Muscle layer of colon (tissue), 2 donors: Measurements from ENCODE around the gene CCL28.
"Not testable (repeated sequence)": the region's sequence is repeated elsewhere in the genome, so short reads cannot be mapped to it uniquely, and the experiment has no call there.

Source experiments
- H3K27ac ChIP-seq: one replicate; pipeline ENCODE4 v1.7.0; 2013; ENCODE audit warnings: low read depth, mild to moderate bottlenecking, low read length, moderate library complexity
- H3K27me3 ChIP-seq, 2 donors: one replicate each; pipeline ENCODE4 v1.7.0; 2013; ENCODE audit warnings: low read length in 2 of 2, mild to moderate bottlenecking in 2 of 2; ENCODE audit not compliant: insufficient read depth in 2 of 2, control insufficient read depth in 1 of 2
- H3K36me3 ChIP-seq: one replicate; pipeline ENCODE4 v1.7.0; 2013; ENCODE audit warnings: mild to moderate bottlenecking, low read length; ENCODE audit not compliant: insufficient read depth
- H3K4me1 ChIP-seq: one replicate; pipeline ENCODE4 v1.7.0; 2013; ENCODE audit warnings: mild to moderate bottlenecking, low read length; ENCODE audit not compliant: insufficient read depth
- H3K4me3 ChIP-seq, 2 donors: one replicate each; pipeline ENCODE4 v1.7.0; 2013; ENCODE audit warnings: low read length in 2 of 2, low read depth in 1 of 2, mild to moderate bottlenecking in 1 of 2, moderate library complexity in 1 of 2
- H3K9ac ChIP-seq: one replicate; pipeline ENCODE4 v1.7.0; 2013; ENCODE audit warnings: low read length
- H3K9me3 ChIP-seq: one replicate; pipeline ENCODE4 v1.7.0; 2013; ENCODE audit warnings: mild to moderate bottlenecking, low read length
- donor health status: abdominal sarcoma.
- donor health status: Adenocarcinoma of cecum.

The CCL28 gene

DNA sequence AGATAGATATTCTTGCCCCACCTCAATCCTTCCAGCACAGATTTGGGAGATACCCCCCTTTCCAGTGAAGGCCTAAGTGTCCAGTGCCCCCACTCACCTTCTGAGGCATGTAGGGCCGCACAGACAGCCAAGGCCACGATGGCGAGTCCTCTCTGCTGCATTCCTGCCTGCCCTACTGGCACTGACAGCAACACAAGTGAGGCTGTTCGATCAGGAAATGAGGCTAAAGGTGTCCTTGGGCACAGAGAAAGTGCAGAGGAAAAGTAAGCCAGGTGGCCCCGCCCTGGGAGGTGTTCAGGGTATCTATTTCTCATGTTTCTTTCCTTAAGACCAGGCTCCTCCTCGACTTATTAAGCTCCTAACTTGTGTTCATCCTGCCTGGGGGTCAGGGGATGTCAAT is at the start of gene CCL28:
CCL28 (minus strand) TSS at position 236 of the 400 bp plus-strand sequence; CDS start at position 161, 75 bp downstream.
- H3K27me3 ChIP-seq: no peaks in the 10 kb centered on the region
- H3K4me3 ChIP-seq: no peak within 1 kb of the TSS
- H3K27ac ChIP-seq: no peak within 1 kb of the TSS
- H3K9ac ChIP-seq: no peak within 1 kb of the TSS
- H3K9me3 ChIP-seq: no peaks in the 10 kb centered on the region
- H3K4me1 ChIP-seq: no peaks in the 10 kb centered on the region
- no peaks in the 10 kb centered on the region for H3K36me3 ChIP-seq

- Histone ChIP-seq H3K9me3 (no peaks in the 10 kb centered on the region), H3K4me3 (no peak overlapping the region), H3K36me3 (no peaks in the 10 kb centered on the region), H3K27me3 (no peaks in the 10 kb centered on the region), H3K4me1 (no peaks in the 10 kb centered on the region), H3K9ac (no peak overlapping the region), H3K27ac (no peak overlapping the region)
These were observed 48.9 kb upstream of the CCL28 start for GRCh38 chr5:43461066-43461465.

GRCh38 chr5:43456556-43456955 is 44.4 kb upstream of the CCL28 start:
- H3K27ac ChIP-seq: no peak overlapping the region
- H3K9me3 ChIP-seq: no peaks in the 10 kb centered on the region
- no peaks in the 10 kb centered on the region for H3K4me1 ChIP-seq
- no peaks in the 10 kb centered on the region for H3K27me3 ChIP-seq
- peaks cover 6% of the 10 kb centered on the region for H3K36me3 ChIP-seq
- H3K4me3 ChIP-seq: no peak overlapping the region
- H3K9ac ChIP-seq: no peak overlapping the region

DNA sequence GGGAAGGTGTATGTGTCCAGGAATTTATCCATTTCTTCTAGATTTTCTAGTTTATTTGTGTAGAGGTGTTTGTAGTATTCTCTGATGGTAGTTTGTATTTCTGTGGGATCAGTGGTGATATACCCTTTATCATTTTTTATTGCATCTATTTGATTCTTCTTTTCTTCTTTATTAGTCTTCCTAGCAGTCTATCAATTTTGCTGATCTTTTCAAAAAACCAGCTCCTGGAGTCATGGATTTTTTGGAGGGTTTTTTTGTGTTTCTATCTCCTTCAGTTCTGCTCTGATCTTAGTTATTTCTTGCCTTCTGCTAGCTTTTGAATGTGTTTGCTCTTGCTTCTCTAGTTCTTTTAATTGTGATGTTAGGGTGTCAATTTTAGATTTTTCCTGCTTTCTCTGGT is 29.4 kb upstream of the CCL28 start:
- not testable (repeated sequence) for H3K9me3 ChIP-seq, H3K27ac ChIP-seq, H3K36me3 ChIP-seq, H3K9ac ChIP-seq, H3K27me3 ChIP-seq, H3K4me3 ChIP-seq, H3K4me1 ChIP-seq

DNA sequence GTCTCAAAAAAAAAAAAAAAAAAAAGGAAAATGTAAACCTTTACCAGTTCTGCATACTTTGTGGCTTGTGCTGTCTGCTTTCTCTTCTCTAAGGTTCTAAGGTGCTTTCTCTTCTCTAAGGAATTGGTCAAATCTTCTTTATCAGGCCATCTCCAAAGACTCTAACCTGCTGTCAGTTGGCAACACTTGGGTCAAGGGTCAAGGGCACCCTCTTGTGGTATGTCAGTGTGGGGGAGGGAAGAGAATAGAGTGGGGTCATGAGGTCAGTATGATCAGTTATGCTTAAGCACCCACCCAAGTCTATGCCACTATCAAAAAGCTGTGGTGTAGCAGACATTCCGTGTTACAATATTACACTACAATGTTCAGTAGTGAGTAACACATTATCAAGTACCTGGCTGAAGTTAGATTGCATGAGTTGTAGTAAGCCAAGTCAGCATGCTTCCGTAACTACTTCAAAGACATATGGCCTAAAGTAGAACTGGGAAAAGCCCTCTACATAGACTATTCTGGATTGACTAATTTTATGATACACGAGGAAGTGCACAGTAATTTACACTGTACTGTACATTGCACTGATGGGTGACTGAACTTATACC is 25.0 kb upstream of the CCL28 start:
- no peaks in the 10 kb centered on the region for H3K36me3 ChIP-seq
- no peaks in the 10 kb centered on the region for H3K4me1 ChIP-seq
- no peak overlapping the region for H3K9ac ChIP-seq
- no peak overlapping the region for H3K4me3 ChIP-seq
- no peaks in the 10 kb centered on the region for H3K9me3 ChIP-seq
- H3K27ac ChIP-seq: no peak overlapping the region
- H3K27me3 ChIP-seq: no peaks in the 10 kb centered on the region

DNA sequence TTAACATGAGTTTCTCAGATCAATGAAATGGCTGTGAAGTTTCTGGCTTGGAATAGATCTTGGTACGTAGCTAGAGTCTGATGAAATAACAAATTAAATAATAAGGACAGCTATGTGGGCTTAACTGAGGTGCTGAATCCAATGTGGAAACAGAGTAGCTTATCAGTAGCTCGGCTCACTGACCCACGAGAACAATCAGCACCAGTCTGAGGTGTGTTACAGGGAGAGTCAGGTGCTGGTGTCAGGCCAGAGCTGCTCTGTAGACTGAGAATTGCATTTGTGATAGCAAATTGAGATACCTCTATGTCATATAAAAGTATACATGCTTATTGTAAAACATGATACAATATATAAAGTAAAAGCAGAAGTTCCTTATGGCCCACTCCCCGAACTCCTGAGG is 21.2 kb upstream of the CCL28 start:
- Histone ChIP-seq H3K27me3 (no peaks in the 10 kb centered on the region), H3K36me3 (no peaks in the 10 kb centered on the region), H3K9ac (no peak overlapping the region), H3K27ac (no peak overlapping the region), H3K4me3 (no peak overlapping the region), H3K4me1 (no peaks in the 10 kb centered on the region), H3K9me3 (no peaks in the 10 kb centered on the region)

GRCh38 chr5:43432486-43433375 is 20.5 kb upstream of the CCL28 start:
- Histone ChIP-seq H3K4me1 (no peaks in the 10 kb centered on the region), H3K36me3 (no peaks in the 10 kb centered on the region), H3K9ac (no peak overlapping the region), H3K4me3 (no peak overlapping the region), H3K27me3 (no peaks in the 10 kb centered on the region), H3K9me3 (no peaks in the 10 kb centered on the region), H3K27ac (no peak overlapping the region)

GRCh38 chr5:43429706-43430105 is 17.5 kb upstream of the CCL28 start:
- Histone ChIP-seq H3K27me3 (no peaks in the 10 kb centered on the region), H3K4me1 (no peaks in the 10 kb centered on the region), H3K9ac (no peak overlapping the region), H3K27ac (no peak overlapping the region), H3K9me3 (no peaks in the 10 kb centered on the region), H3K4me3 (no peak overlapping the region), H3K36me3 (no peaks in the 10 kb centered on the region)

DNA sequence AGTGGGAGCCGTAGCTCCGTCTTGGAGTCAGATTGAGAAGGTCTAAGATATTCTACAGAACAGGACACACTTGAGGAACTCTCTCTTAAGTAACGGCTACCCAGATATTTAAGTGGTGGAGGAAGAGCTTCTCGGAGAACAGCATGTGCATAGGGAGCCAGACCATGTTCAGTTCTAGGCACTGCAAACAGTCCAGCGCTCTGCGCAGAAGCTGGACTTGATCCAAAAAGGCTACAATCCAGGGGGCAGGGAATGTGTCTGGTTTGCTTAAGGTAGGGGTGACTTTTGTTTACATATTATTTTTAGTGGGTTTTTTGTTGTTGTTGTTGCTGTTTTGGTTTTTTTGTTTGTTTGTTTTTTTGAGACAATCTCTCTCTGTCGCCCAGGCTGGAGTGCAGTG is 16.8 kb upstream of the CCL28 start:
- H3K27me3 ChIP-seq: no peaks in the 10 kb centered on the region
- no peak overlapping the region for H3K4me3 ChIP-seq
- H3K27ac ChIP-seq: no peak overlapping the region
- no peaks in the 10 kb centered on the region for H3K9me3 ChIP-seq
- H3K4me1 ChIP-seq: no peaks in the 10 kb centered on the region
- no peak overlapping the region for H3K9ac ChIP-seq
- no peaks in the 10 kb centered on the region for H3K36me3 ChIP-seq

DNA sequence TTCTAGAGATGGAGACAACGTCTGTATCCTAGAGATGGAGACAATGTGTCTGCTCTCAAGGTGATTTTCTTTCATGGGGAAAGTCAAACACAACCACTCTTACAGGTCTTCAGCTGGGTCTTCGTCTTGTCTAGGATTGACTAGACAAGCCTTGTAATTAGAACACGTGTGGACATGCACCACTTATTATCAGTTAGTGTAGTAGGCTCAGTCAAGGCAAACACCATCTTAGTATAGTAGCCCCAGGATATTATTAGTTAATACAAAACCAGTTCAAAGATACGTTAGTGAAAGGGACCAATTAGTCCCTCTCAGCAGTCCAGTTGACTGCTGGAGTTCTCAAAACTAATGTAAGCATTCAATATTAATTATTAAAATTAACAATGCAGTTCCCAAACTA is 15.1 kb upstream of the CCL28 start:
- Histone ChIP-seq H3K27ac (no peak overlapping the region), H3K4me3 (no peak overlapping the region), H3K36me3 (no peaks in the 10 kb centered on the region), H3K27me3 (no peaks in the 10 kb centered on the region), H3K9ac (no peak overlapping the region), H3K9me3 (no peaks in the 10 kb centered on the region), H3K4me1 (no peaks in the 10 kb centered on the region)

- H3K4me1 ChIP-seq: no peaks in the 10 kb centered on the region
- H3K9ac ChIP-seq: no peak overlapping the region
- H3K9me3 ChIP-seq: no peaks in the 10 kb centered on the region
- no peak overlapping the region for H3K27ac ChIP-seq
- no peaks in the 10 kb centered on the region for H3K36me3 ChIP-seq
- no peaks in the 10 kb centered on the region for H3K27me3 ChIP-seq
- no peak overlapping the region for H3K4me3 ChIP-seq
These were observed 13.8 kb upstream of the CCL28 start for GRCh38 chr5:43425983-43426382.

DNA sequence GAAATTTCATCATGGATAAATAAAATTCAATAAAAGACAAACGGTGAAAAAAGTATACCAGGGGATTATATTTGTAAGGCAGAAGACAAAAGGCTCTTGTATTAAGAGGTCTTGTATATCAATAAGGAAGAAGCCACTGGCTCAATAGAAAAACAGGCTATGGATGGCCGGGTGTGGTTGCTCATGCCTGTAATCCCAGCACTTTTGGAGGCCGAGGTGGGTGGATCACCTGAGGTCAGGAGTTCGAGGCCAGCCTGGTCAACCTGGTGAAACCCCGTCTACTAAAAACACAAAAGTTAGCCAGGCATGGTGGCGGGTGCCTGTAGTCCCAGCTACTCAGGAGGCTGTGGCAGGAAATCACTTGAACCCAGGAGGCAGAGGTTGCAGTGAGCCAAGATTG is 10.9 kb upstream of the CCL28 start:
- not testable (repeated sequence) for H3K36me3 ChIP-seq, H3K9me3 ChIP-seq, H3K9ac ChIP-seq, H3K4me1 ChIP-seq, H3K4me3 ChIP-seq, H3K27ac ChIP-seq, H3K27me3 ChIP-seq
